ENCODE data around the gene RAB40A.

GRCh38 chrX:103549916-103550315 is 30.6 kb upstream of the RAB40A start:
- no peak for TF ChIP-seq POLR2AphosphoS5 (IDR thresholded peaks at IDR 0.05)
- no peak for TF ChIP-seq POLR2A (IDR thresholded peaks at IDR 0.05)
